Measurements from ENCODE around the gene SLC35G6.
A peak's percentile ranks its signal among the peaks of the same experiment; 100 is the strongest.
"Not testable (repeated sequence)": the region's sequence is repeated elsewhere in the genome, so short reads cannot be mapped to it uniquely, and the experiment has no call there.

The SLC35G6 gene

GRCh38 chr17:7479213-7480088, 1.8 kb upstream of the SLC35G6 start, which contains the start of gene ZBTB4:
TSS of gene ZBTB4 (minus strand) at chr17:7479631. CDS start at chr17:7466801, 12,830 bp downstream.
- DNase-seq: peak; percentile 77

- DNase-seq: no peak
These were observed 1.2 kb upstream of the SLC35G6 start for GRCh38 chr17:7480089-7480384.

- DNase-seq: not testable (repeated sequence)
These were observed 846 bp downstream of the SLC35G6 start for GRCh38 chr17:7481842-7482741.

- DNase-seq: not testable (repeated sequence)
These were observed 1.5 kb downstream of the SLC35G6 start for GRCh38 chr17:7482742-7483088.

GRCh38 chr17:7483255-7484066, 2.2 kb downstream of the SLC35G6 start:
- DNase-seq: peak; percentile 99

- DNase-seq: peak; percentile 99
These were observed 3.0 kb downstream of the SLC35G6 start, which contains the start of gene POLR2A for GRCh38 chr17:7484067-7484918. TSS of gene POLR2A (plus strand) at chr17:7484366.

GRCh38 chr17:7484919-7485377, 3.7 kb downstream of the SLC35G6 start:
- DNase-seq: no peak

- peak; percentile 57 for DNase-seq
These were observed 4.9 kb downstream of the SLC35G6 start for GRCh38 chr17:7486181-7486580.

- no peak for DNase-seq
These were observed 8.9 kb downstream of the SLC35G6 start for GRCh38 chr17:7490144-7490543.

- no peak for DNase-seq
These were observed 10.3 kb downstream of the SLC35G6 start for GRCh38 chr17:7491583-7491982.

- DNase-seq: no peak
These were observed 12.7 kb downstream of the SLC35G6 start for GRCh38 chr17:7493941-7494340.

GRCh38 chr17:7495906-7496434, 14.7 kb downstream of the SLC35G6 start:
- no peak for DNase-seq

GRCh38 chr17:7496470-7497183, 15.4 kb downstream of the SLC35G6 start:
- no peak for DNase-seq

GRCh38 chr17:7497228-7497627, 16.0 kb downstream of the SLC35G6 start:
- no peak for DNase-seq

GRCh38 chr17:7497636-7498035, 16.4 kb downstream of the SLC35G6 start:
- DNase-seq: no peak

GRCh38 chr17:7499161-7499560, 17.9 kb downstream of the SLC35G6 start:
- DNase-seq: no peak

- DNase-seq: no peak
These were observed 20.5 kb downstream of the SLC35G6 start for GRCh38 chr17:7501729-7502128.

GRCh38 chr17:7502171-7502847, 21.1 kb downstream of the SLC35G6 start:
- no peak for DNase-seq

- no peak for DNase-seq
These were observed 21.7 kb downstream of the SLC35G6 start for GRCh38 chr17:7502987-7503386.

GRCh38 chr17:7503521-7503920, 22.3 kb downstream of the SLC35G6 start:
- DNase-seq: no peak
